Keratinocyte (primary cell): ENCODE data around the gene RTCB.

Experiments used
- EZH2 ChIP-seq: IDR thresholded peaks from one replicate; pipeline ENCODE4 v1.6.1; 2012; ENCODE audit warnings: inconsistent platforms, mild to moderate bottlenecking, low read length, moderate library complexity
- TF ChIP-seq, protein P1 (sequence below), 3 experiments: IDR thresholded peaks in 1 of 3; conservative IDR thresholded peaks in 1 of 3; optimal IDR thresholded peaks in 1 of 3; 2 replicates in 2 of 3; 3 replicates in 1 of 3; pipeline versions ENCODE3 to v1.5.1; 2011; ENCODE audit warnings: low read length in 3 of 3, mild to moderate bottlenecking in 3 of 3, moderate library complexity in 2 of 3, control low read depth in 1 of 3, inconsistent platforms in 1 of 3; ENCODE audit not compliant: insufficient read depth in 2 of 3; ENCODE audit errors: extremely low read depth in 1 of 3

DNA sequence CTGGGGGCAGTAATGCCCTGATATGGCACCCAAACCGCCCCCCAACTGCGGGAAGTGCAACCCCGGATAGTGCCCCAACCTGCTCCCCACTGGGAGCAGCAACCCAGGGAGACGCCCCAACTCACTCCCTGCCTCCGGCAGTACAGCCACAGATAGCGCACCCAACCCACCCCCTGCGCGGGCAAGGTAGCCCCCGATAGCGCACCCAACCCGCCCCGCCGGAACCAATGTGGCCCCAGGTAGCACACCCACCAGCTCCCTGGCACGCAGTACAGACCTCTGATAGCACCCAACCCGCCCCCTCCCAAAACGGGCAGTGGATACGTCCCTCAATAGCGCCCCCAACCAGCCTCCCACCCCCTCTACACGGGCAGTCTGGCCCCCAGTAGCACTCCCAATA is 58.2 kb downstream of the RTCB start:
- TF ChIP-seq, protein P1, sequence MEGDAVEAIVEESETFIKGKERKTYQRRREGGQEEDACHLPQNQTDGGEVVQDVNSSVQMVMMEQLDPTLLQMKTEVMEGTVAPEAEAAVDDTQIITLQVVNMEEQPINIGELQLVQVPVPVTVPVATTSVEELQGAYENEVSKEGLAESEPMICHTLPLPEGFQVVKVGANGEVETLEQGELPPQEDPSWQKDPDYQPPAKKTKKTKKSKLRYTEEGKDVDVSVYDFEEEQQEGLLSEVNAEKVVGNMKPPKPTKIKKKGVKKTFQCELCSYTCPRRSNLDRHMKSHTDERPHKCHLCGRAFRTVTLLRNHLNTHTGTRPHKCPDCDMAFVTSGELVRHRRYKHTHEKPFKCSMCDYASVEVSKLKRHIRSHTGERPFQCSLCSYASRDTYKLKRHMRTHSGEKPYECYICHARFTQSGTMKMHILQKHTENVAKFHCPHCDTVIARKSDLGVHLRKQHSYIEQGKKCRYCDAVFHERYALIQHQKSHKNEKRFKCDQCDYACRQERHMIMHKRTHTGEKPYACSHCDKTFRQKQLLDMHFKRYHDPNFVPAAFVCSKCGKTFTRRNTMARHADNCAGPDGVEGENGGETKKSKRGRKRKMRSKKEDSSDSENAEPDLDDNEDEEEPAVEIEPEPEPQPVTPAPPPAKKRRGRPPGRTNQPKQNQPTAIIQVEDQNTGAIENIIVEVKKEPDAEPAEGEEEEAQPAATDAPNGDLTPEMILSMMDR (optimal IDR thresholded peaks at IDR 0.05 in 1 of 3, IDR thresholded peaks at IDR 0.05 in 1 of 3, conservative IDR thresholded peaks at IDR 0.05 in 1 of 3; ENCODE audit: extremely low read depth in 1 of 3, insufficient read depth in 2 of 3, low read length in 3 of 3) = no peak
- no peak for TF ChIP-seq EZH2
